GM21786 (cell line): ENCODE measurements around the gene KCTD12.
"Not testable (repeated sequence)": the region's sequence is repeated elsewhere in the genome, so short reads cannot be mapped to it uniquely, and the experiment has no call there.

Experiments used
- ATAC-seq: cut with Tn5 transposase; IDR thresholded peaks from one replicate; pipeline ENCODE4 v1.9.1; 2021; ENCODE audit not compliant: unreplicated experiment

KCTD12 gene

GRCh38 chr13:76886292-76887075 is at the start of gene KCTD12:
Gene KCTD12 (minus strand): TSS chr13:76886405. CDS start chr13:76886148, 257 bp downstream.
- peak; percentile 60 for ATAC-seq

- ATAC-seq: no peak
These were observed 48.5 kb upstream of the KCTD12 start for GRCh38 chr13:76934671-76935070.

- ATAC-seq: no peak
These were observed 45.9 kb upstream of the KCTD12 start for GRCh38 chr13:76932076-76932475.

- ATAC-seq: no peak
These were observed 43.7 kb upstream of the KCTD12 start for GRCh38 chr13:76929851-76930374.

GRCh38 chr13:76929320-76929719 is 43.1 kb upstream of the KCTD12 start:
- ATAC-seq: no peak

- no peak for ATAC-seq
These were observed 42.3 kb upstream of the KCTD12 start for GRCh38 chr13:76928456-76928855.

- ATAC-seq: no peak
These were observed 41.8 kb upstream of the KCTD12 start for GRCh38 chr13:76927955-76928354.

- no peak for ATAC-seq
These were observed 38.9 kb upstream of the KCTD12 start for GRCh38 chr13:76925115-76925514.

GRCh38 chr13:76921516-76921915 is 35.3 kb upstream of the KCTD12 start:
- no peak for ATAC-seq

GRCh38 chr13:76917755-76918481 is 31.7 kb upstream of the KCTD12 start:
- ATAC-seq: not testable (repeated sequence)

GRCh38 chr13:76917095-76917494 is 30.9 kb upstream of the KCTD12 start:
- no peak for ATAC-seq

- no peak for ATAC-seq
These were observed 27.7 kb upstream of the KCTD12 start for GRCh38 chr13:76913898-76914297.

- ATAC-seq: no peak
These were observed 26.3 kb upstream of the KCTD12 start for GRCh38 chr13:76912476-76912875.

GRCh38 chr13:76904507-76904906 is 18.3 kb upstream of the KCTD12 start:
- no peak for ATAC-seq

GRCh38 chr13:76903544-76904162 is 17.4 kb upstream of the KCTD12 start:
- ATAC-seq: peak; percentile 97

GRCh38 chr13:76899066-76899465 is 12.9 kb upstream of the KCTD12 start:
- ATAC-seq: not testable (repeated sequence)

GRCh38 chr13:76897171-76897570 is 11.0 kb upstream of the KCTD12 start:
- ATAC-seq: not testable (repeated sequence)

GRCh38 chr13:76894401-76895110 is 8.4 kb upstream of the KCTD12 start:
- ATAC-seq: peak; percentile 65

- ATAC-seq: peak; percentile 41
These were observed 6.3 kb upstream of the KCTD12 start for GRCh38 chr13:76892488-76892887.

GRCh38 chr13:76890021-76890420 is 3.8 kb upstream of the KCTD12 start:
- ATAC-seq: no peak

GRCh38 chr13:76889254-76889653 is 3.0 kb upstream of the KCTD12 start:
- ATAC-seq: no peak
